Fibroblast of peridontal ligament (primary cell): ENCODE measurements around the gene MBP.

Experiments
- DNase-seq: peaks from one replicate; pipeline ENCODE4 v3.0.0-alpha.2; 2010; ENCODE audit errors: extremely low read depth

Gene MBP

DNA sequence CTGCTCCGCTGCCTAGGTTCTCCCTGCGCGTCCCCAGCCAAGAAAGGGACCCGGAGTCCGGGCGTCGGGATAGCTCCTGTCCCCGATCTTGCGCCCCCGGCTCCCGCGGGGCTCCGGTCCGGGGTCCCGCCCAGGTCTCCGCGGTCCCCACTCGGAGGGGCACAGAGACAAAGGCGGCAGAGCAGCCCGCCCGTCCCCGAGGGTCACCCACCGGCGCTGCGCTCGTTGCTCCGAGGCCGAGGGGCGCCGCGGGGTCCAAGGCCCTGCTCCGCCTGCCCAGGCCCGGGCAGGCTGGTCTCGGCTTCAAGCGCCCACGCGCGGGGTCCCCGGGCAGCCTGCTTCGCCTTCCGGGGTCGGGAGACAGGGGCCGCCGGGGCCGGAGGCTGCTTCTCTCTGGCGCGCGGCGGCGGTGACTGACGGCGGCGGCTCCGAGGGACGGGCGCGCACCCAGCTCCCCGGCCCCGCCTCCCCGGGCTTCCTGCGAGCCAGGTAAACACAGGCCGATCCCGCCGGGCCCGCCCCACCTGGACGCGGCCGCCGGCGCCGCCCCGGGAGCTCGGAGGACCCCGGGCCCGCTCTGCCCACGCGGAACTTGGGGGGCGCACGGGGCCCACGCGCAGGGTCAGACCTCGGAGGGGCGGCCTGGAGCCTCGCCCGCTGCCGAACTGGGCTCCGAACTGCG, at the start of gene MBP:
Gene MBP, minus strand, starts transcription at position 415 of the 682 bp plus-strand sequence. CDS start 27,522 bp downstream, outside the sequence.
- no peak for DNase-seq

DNA sequence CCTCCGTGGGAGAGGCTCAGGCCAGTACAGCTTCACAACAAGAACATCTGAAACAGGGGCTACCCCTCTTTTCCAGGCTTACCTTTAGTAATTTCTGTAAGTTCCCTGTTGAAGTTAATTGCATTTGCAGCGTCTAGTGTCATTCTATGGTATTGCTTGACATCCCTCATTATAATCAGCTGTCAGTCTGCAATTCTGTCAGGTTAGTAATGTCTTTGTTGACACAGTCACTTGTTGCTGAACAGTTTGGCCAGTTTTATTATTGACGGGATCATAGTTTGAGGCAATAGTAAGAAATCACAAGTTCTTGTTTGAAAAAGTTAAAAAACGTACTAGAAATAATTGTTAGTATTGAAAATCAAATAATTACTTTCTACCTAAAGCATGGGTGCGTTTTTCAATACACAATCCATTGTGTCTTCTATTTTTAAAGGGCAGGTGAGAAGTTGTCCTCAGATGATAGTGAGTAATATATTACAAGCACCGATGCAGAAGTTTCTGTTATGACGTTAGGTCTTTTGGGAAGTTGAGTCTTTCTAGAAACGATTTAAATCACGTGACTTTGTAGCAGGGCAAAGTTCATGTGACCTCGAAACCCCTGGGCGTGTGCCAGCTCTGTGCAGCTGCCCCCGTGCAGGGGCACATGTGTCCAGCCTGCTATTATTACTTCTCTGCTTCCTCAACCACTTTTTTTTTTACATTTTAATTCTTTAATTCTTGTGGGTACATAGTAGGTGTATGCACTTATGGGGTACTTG, 49.5 kb upstream of the MBP start:
- DNase-seq, result no peak

DNA sequence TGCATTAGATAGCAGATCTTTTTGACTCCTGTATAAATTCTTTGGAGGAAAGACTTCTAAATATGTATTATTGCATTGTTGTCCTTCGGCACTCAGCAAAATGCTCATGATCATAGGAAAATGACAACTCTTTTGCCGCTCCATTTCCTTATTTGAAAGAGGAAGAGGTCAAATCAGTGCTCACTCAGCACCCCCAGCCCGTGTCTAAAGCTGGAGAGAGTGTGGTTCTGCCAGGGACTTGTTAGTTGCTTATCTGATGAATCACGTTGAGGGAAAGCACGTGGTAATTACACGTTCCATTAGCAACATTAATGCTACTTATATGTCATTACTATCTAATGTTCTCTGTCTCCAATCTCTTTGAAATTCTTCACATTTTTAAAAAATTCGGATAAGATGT, 46.0 kb upstream of the MBP start:
- DNase-seq, result no peak

DNA sequence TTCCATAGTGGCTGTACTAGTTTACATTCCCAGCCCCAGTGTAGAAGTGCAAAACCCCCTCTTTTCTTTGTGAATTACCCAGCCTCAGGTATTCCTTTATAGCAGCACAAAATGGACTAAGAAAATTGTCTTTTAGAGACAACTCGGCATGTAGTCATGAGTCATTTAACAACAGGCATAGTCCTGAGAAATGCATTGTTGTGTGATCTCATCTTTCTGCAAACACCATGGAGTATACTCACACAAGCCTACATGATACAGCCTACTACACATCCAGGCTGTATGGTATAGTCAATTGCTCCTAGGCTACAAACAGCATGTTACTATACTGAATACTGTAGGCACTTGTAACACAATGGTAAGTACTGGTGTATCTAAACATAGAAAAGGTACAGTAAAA, 44.4 kb upstream of the MBP start:
- DNase-seq, result peak; percentile 38

DNA sequence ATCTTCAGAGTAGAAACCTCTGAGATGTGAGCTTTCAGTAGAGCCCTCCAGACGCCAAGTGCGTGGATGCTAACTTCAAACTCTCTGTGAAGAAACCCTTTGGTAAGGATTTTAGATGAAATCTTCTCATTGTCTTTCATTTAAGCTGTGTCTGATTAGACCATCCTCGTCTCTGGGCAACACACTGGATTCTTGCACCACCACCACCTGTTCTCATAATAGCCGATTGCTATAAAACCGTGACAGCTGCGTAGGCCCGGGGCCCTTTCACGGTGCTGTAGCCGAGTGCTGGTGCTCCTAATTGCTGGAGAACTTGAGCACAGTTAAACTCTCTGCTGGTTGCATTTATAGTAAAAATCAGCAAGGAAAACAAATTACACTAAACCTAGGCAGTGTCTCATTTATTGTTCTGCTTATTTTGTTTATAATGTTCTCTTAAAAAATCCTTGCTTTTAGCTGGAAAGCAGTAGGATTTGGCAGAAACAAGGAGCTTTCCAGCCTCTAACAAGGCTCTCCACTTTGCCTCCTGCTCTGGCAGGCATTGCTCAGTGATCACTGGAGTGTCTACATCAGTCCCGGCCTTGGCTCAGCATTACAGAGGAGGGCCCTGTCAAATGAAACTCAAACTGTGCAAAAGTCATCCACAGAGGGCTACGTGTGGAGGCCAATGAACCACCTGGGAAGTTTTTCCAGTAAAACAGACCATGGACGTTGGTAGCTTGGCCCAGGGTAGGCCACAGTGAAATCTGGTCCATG, 40.9 kb upstream of the MBP start:
- no peak for DNase-seq

DNA sequence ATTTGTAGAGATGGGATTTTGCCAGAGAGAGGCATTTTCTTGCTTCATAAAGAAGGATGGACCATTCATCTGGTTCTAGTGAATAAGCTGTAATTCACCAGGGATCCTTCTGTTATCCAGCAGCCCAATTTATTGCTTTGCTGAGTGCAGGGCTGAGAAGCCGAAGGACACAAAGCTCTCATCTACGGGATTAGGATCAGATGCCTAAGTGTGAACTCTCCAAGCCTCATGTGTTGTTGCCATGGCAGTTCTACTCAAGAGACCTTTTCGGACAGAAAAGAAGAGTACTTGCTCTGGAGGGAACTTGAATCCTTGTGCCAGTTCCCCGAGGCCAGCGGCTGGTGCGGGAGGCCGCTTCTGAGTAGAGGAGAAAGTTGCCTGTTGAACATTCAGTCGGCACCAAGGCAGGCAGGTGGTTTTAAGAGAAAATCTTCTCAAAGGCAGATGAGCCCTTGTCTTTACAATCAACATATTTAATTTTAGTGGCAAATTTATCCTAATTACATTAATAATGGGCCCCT, 38.4 kb upstream of the MBP start:
- DNase-seq, result no peak

DNA sequence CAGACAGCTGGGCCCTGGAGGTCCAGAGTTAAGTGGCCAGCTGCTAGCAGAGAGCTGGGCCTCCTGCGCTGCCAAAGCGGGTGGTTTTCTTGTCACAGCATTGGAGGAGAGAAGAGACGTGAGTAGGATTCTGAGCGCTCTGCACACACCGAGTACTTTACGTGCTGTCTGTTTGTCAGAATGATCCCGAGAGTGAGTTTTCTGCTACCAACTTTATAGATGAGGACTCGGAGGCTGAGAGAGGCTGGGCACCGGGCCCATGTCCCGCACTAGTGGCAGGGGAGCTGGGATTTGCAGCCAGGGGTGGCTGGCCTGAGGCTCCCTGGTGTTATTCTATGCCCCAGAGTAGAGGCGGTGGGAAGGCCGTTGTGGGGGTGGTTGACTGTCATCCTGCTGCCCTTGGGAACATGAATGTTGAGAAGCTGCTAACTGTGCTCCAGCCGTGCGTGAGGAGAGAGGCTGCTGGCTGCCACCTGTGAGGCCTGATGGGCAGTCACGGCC, 36.3 kb upstream of the MBP start:
- no peak for DNase-seq

DNA sequence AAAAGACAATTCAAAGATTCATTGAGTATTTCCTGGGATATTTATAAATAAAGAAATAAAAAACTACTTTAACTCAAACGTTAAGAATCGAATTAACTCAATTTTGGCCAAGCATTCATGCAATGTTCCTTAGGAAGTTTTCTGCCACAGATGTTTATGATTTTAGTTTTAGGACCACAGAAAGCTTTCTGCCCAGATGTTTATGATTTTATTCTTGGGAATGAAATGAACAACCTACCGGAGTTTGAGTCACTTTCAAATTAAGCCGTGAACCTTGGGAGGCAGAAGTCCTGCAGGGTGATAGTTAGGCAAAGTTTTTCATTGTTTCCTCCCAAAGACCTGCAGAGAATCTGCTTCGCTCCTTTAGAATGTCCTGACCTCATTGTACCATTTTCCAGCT, 34.7 kb upstream of the MBP start:
- peak; percentile 91 for DNase-seq

DNA sequence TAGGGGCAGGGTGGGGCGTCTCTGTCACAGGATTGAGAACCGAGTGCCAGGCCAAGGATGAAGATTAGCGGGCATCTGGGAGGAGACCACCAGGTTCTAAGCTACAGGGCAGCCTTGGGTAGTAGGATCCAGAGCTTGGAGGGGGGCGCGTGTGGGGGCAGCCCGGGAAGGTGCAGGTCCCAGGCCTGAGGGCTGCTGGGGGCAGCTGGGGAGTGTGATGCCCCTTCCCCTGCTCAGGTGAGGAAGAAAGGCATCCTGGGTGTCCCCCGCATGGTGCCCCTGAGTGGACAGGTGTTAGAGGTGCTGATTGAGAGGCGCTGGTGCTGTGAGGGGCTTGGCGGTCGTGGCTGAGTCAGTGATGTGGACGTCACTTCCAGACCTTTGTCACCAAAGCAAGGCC, 33.9 kb upstream of the MBP start:
- no peak for DNase-seq

DNA sequence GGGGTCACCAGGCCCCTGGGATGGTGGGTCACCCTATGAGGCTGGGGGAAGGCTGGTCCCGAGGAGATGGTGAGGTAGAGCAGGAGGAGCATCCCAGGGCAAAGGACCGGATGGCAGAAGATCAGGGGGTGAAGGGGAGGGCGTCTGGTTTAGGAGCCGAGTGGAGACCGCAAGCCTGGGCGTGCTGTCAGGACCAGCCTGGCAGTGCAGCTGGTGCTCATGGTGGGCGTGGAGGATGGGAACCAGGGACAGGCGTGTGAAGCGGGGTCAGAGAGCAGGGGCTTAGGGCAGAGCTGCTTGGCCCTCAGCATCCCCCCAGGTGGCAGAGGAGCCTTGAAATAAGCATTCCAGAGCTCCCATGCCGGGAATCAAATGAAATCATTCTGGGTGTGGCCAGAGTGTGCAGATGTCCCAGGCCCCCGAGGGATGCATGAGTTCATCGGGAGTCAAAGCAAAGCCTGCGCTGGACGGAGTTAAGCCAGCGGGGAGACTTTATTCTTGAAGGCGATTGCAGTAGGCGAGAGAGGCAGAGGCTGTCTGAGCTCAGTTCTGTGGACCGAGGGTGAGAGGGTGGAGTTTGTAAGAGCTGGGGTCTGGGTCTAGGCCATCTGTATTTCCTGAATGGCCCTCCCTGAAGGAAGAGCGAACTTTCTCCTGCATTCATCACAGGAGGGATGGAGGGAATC, 33.1 kb upstream of the MBP start:
- peak; percentile 43 for DNase-seq

DNA sequence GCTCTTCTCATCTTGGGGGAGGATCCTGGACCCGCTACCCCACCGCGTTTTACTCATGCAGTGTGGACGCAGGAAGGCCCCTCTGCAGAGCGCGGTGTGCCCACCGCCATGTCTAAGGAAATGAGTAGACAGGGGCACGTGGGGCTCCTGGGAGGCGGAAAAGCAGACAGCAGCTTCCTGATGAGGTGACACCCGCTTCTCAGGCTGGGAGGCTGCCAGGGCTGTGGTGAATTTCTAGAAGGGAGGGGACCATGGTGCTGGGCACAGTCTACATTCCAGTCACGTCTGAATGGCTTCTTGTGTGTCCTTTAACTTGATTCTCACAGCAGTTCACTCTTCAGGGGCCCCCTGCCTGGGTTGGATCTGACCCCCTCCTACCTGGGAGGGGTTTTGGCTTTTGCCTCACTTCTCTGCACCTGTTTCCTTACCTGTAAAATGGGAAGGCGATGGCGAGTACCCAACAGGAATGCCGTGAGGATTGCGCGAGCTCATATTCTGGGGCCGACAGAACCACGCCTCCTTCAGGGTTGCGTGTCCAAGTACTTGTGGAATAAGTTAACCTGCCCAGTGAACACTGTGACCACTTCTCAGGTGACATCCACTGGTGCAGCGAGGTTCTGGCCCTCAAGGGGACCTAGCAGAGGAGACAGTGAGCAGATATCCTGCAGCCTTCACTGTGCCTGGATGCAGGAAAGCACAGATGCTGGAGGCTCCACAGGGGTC, 32.3 kb upstream of the MBP start:
- DNase-seq, result no peak

DNA sequence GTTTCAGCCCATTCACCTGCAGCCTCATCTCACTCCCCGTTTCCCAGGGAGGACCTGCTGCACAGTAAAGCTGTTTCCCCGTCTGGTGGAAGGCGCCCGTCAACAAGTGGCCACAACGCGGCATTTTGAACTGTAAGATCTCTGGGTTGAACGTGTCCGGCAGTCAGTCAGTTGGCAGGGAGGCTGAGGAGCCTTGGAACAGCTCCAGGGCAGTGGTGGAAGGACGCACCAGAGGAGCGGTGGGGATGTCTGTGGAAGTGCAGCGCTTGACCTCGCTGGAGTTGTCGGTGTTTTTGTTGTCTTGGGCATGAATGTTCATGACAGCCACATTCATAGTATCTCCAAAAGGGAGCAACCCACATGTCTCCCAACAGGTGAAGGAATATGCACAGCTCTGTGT, 31.4 kb upstream of the MBP start:
- DNase-seq, result no peak

DNA sequence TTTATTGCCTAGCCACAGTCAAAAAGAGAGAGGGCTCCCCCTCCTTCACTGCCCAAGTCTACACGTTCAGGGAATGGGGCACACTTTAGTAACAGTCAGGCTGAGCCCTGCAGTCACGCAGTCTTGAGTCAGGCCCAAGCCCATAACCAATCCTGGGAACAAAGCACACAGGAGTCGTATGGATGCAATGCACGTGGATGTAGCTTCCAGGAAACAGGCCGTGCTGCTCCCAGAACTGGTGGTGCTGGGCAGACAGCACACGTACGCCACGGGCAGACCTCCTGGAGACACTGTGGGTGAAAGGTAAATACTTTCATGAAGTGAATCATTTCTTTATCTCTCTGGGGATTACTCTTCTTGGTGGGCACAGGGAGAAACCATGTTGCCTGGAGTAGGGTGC, 30.0 kb upstream of the MBP start:
- no peak for DNase-seq

DNA sequence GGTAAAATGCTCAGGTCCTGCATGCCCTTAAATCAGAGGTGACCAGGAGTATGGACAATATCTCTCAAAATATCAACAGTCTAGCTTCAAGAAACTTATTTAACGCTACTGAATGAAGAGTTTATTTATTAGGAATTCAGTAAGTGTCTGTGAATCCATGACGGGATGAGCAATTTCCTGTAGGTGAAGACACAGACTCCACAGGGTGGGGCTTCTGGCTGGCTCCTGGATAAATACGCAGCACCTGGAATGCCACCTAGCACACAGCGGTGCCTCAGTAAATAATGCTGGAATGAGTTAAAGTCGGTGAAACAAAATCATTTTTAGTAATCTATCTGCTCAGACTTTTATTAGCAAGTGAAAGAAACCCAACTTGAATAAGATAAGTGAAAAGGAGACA, 29.4 kb upstream of the MBP start:
- no peak for DNase-seq

DNA sequence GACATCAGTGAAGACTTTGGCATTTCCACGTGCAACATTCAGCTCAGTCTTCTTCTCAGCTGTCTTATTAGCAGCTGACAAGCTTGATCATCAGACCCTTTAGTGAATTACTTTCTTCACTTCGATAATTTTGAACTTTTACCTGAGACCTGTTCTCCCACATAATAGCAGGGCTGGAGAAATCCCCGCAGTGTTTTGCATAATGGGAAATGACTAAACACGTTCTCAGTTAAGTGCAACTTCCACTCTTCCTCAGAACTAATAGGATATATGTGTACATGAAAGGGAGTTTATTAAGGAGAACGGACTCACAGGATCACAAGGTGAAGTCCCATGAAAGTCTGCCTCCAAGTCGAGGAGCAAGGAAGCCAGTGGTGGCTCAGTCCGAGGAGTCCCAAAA, 28.8 kb upstream of the MBP start:
- DNase-seq, result no peak

DNA sequence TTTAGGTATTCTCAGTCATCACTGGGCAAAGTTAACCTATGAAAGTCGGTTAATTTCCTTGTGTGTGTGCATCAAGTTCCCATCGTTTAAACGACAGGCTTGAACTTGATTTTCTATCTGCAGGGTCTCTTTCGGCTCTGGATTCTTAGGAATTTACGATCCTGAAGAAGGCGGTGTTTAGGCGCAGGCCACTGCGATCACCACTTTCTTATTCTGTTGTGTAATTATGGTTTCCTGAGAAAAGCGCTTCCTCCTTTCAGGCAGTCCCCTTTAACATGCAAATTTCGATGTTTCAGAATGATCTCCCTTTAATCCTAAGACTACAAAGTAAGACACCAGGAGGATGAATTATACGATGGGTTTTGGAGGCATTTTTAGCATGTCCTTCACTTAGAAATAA, 27.9 kb upstream of the MBP start:
- no peak for DNase-seq

DNA sequence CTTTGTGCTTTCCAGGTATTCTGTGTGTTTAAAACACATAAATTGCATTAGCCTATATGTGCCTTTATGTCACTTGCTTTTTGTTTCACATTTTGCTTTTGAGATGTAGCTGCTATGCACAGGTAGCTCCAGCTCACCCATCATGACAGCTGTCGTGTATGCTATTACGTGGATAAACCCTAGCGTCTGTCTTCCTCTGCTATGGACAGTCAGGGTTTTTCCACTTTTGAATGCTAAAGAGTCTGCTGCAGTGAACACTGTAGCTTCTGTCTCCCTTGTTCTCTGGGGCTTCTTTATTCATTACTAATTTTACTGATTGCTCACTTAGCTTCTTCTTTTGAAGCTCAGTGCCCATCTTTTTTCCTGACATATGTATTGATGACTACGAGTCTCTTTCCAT, 24.7 kb upstream of the MBP start:
- DNase-seq, result no peak

DNA sequence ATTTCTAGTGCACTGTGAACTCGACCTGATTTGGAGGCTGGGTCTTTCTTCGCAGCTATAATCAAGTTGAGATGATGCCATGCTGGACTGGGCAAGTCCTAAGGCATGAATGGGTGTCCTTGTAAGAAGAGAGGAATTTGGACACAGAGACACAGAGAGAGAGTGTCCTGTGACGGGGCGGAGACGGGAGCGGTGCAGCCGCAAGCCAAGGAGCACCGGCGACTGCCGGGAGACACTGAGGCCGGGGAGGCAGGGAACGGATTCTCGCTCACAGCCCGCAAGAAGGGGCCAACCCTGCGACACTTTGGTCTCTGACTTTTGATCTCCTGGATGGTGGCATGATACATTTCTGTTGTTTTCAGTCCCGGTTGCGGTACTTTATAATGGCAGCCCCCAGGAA, 22.4 kb upstream of the MBP start:
- DNase-seq, result no peak

DNA sequence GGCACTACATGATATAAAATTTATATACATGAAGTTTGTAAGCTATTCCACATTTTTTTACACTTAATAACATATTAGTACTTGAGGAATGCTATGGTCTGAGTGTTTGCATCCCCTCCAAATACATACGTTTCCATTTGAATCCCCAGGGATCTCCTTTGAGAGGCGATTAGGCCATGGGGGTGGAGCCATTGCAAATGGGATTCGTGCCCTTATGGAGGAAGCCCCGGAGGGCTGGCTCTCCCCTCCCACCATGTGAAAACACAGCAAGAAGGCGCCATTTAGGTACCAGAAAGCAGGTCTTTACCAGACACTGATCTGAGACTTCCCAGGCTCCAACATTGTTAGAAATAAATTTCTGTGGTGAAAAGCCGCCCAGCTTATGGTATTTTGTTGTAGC, 20.8 kb upstream of the MBP start:
- DNase-seq, result no peak

DNA sequence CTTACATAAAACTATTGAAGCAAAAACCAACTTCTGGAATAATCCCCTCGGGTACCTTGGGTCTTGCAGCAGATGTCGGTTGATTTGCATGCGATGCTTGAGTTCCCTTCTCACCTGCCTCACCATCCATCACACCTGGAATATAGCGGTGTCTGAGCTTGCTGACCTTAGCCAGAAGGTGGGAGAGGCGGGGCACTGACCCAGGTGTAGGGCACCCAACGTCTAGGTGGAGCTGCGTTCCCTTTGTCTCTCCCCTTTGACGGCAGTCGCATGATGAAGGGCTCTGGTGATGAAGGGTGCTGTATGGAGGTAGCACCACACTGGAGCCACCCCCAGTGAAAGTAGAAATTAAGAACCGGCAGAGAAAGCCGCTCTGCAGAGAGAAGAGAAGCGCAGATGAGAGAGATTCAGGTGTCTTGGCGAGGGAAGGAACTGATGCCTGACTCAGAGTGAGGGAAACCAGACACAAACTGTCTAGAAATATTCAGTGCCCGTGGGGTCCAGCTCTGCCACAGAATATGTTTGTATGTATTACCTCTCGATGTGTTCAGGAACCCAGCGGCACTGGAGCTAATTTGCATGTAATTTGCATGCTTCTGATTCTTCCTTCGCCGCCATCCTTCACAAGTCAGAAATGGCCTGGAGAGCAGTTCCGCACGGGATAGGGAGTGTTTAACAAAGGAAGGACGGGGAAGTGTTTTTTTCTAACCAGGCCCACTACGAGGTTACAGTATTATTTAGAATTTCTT, 19.4 kb upstream of the MBP start:
- DNase-seq, result no peak
